ENCODE results near the gene KRT4.

KRT4 gene

DNA sequence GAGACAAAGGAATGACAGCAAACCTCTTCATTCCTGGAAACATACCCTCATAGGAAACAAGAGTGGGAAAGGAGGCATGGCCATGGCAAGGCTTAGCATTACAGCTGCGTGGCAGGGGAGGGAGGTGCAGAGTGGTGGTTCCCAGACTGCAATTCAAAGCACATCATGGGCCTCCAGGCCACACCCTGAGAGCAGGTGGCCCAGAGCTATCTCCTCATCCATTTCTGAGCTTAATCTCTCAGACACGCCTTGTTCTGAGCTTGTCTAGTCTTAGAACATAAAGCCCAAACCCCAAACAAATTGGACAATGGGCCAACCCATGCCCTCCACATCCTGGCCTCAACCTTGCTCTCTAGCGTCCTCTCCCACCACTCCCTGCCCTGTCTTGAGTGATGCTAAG is 12.1 kb downstream of the KRT4 start:
- DNase-seq (ENCODE audit: low spot score): no peak
- Histone ChIP-seq H2BK5ac (ENCODE audit: low read length) (no peak overlapping the region), H2AK5ac (ENCODE audit: low read depth, low read length) (no peak overlapping the region), H3K14ac (ENCODE audit: low read length) (no peak overlapping the region), H4K91ac (ENCODE audit: low read depth, low read length, poor library complexity) (no peak overlapping the region), H3K27ac (replicated peaks; ENCODE audit: low read length) (no peak overlapping the region), H3K36me3 (replicated peaks in 1 of 2; ENCODE audit: control insufficient read depth in 2 of 2, insufficient read depth in 2 of 2, low read length in 2 of 2) (no peaks in the 10 kb centered on the region), H3K79me1 (ENCODE audit: low read depth, low read length) (no peaks in the 10 kb centered on the region), H3K9me3 (replicated peaks in 1 of 2; ENCODE audit: control insufficient read depth in 2 of 2, insufficient read depth in 1 of 2, low read depth in 1 of 2, low read length in 2 of 2) (no peaks in the 10 kb centered on the region), H3K4me2 (ENCODE audit: insufficient read depth, low read length, poor library complexity, severe bottlenecking) (no peak overlapping the region), H4K8ac (ENCODE audit: low read depth, low read length) (no peak overlapping the region), H2BK12ac (ENCODE audit: low read length) (no peak overlapping the region), H3K4me3 (ENCODE audit: low read length in 2 of 2) (no peak overlapping the region), H3K4ac (ENCODE audit: low read length) (no peak overlapping the region), H2AFZ (ENCODE audit: low read length) (no peak overlapping the region), H3K23ac (ENCODE audit: low read depth, low read length, poor library complexity) (no peak overlapping the region), H3K9ac (ENCODE audit: low read depth, low read length, poor library complexity) (no peak overlapping the region), H3K4me1 (ENCODE audit: control insufficient read depth in 2 of 2, insufficient read depth in 1 of 2, low read depth in 1 of 2, low read length in 2 of 2) (peaks cover 0 to 8% of the 10 kb centered on the region in 2 donors), H3K27me3 (ENCODE audit: control insufficient read depth in 3 of 3, insufficient read depth in 3 of 3, low read depth in 1 of 3, low read length in 3 of 3) (no peaks in the 10 kb centered on the region), H3K18ac (ENCODE audit: low read length) (no peak overlapping the region), H2BK120ac (ENCODE audit: low read depth, low read length) (no peak overlapping the region), H2BK15ac (ENCODE audit: low read length) (no peak overlapping the region)
- WGBS, 2 donors (ENCODE audit: extremely low coverage in 2 of 2, insufficient read length in 2 of 2, insufficient replicate concordance in 1 of 2): no CpG with 5 or more reads among the region's 3 CpGs

DNA sequence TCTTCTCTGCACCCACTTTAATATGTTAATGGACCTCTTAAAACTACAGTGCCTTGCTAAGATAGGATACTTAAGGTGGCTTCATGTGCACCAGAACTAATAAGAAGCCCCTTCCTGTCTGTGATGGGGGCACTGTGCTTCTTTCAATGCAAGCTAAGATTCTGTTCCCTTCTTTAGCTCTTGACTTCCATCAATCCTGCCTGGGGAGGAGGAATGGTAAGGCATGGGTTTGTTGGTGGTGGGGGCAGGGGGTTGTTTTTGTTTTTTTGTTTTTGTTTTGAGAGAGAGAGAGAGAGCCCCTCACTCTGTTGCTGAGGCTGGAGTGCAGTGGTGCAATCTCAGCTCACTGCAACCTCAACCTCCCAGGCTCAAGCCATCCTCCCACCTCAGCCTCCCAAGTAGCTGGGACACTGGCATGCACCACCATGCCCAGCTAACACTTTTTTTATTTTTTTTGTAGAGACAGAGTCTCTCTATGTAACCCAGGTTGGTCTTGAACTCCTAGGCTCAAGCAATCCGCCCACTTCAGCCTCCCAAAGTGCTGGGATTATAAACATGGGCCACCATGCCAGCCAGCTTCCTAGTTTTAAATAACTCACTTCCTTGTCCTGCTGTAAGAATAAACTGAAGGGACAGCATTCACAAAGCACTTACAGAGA is 13.5 kb downstream of the KRT4 start:
- no peak overlapping the region for H2BK5ac ChIP-seq (ENCODE audit: low read length)
- H3K79me1 ChIP-seq (ENCODE audit: low read depth, low read length): no peaks in the 10 kb centered on the region
- no peaks in the 10 kb centered on the region for H3K9me3 ChIP-seq (replicated peaks in 1 of 2; ENCODE audit: control insufficient read depth in 2 of 2, insufficient read depth in 1 of 2, low read depth in 1 of 2, low read length in 2 of 2)
- H3K4ac ChIP-seq (ENCODE audit: low read length): no peak overlapping the region
- H3K27me3 ChIP-seq (ENCODE audit: control insufficient read depth in 3 of 3, insufficient read depth in 3 of 3, low read depth in 1 of 3, low read length in 3 of 3): no peaks in the 10 kb centered on the region
- no peak overlapping the region for H2AK5ac ChIP-seq (ENCODE audit: low read depth, low read length)
- no peak overlapping the region for H3K14ac ChIP-seq (ENCODE audit: low read length)
- no peak overlapping the region for H2BK15ac ChIP-seq (ENCODE audit: low read length)
- no peak overlapping the region for H4K8ac ChIP-seq (ENCODE audit: low read depth, low read length)
- no peak overlapping the region for H2BK12ac ChIP-seq (ENCODE audit: low read length)
- no peak overlapping the region for H3K9ac ChIP-seq (ENCODE audit: low read depth, low read length, poor library complexity)
- H3K4me2 ChIP-seq (ENCODE audit: insufficient read depth, low read length, poor library complexity, severe bottlenecking): no peak overlapping the region
- WGBS, 2 donors (ENCODE audit: extremely low coverage in 2 of 2, insufficient read length in 2 of 2, insufficient replicate concordance in 1 of 2): no CpG with 5 or more reads among the region's 1 CpG
- H3K4me3 ChIP-seq (ENCODE audit: low read length in 2 of 2): no peak overlapping the region
- no peak overlapping the region for H2BK120ac ChIP-seq (ENCODE audit: low read depth, low read length)
- no peak for DNase-seq (ENCODE audit: low spot score)
- H3K23ac ChIP-seq (ENCODE audit: low read depth, low read length, poor library complexity): no peak overlapping the region
- H2AFZ ChIP-seq (ENCODE audit: low read length): no peak overlapping the region
- H3K27ac ChIP-seq (replicated peaks; ENCODE audit: low read length): no peak overlapping the region
- H4K91ac ChIP-seq (ENCODE audit: low read depth, low read length, poor library complexity): no peak overlapping the region
- H3K4me1 ChIP-seq (ENCODE audit: control insufficient read depth in 2 of 2, insufficient read depth in 1 of 2, low read depth in 1 of 2, low read length in 2 of 2): peaks cover 0 to 5% of the 10 kb centered on the region in 2 donors
- H3K18ac ChIP-seq (ENCODE audit: low read length): no peak overlapping the region
- H3K36me3 ChIP-seq (replicated peaks in 1 of 2; ENCODE audit: control insufficient read depth in 2 of 2, insufficient read depth in 2 of 2, low read length in 2 of 2): no peaks in the 10 kb centered on the region

DNA sequence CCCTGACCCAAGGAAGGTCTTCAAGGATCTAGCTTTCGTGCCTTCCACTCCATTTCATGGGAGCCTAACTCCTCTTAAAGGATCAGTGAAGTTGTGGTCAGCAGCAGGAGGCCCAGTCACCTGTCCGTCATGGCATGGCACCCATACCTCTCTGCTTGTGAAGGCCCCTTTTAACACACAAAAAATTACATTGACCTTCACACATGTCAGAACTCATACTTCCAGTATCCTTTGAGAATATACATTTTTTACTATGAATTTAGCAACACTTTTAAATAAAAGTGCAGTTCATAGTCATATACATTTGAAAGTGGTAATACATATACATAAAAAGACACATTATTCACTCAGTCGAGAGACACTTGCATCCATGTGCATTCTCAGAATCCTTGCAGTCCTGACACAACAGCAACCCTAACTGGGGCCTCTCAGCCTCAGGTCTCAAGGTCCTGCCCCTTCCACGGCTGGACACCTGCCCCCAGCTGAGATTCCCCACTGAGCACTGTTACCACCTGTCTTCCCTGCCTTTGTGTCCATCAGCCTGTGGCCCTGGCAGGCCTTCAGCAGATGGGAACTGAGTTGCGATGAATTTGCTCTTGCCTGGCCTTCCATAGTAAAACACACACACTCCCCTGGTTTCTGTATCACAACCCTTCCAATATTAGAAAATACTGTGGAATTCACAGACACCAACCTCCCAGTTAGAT is 14.3 kb downstream of the KRT4 start:
- Histone ChIP-seq H3K9ac (ENCODE audit: low read depth, low read length, poor library complexity) (no peak overlapping the region), H3K36me3 (replicated peaks in 1 of 2; ENCODE audit: control insufficient read depth in 2 of 2, insufficient read depth in 2 of 2, low read length in 2 of 2) (no peaks in the 10 kb centered on the region), H3K4ac (ENCODE audit: low read length) (no peak overlapping the region), H2AFZ (ENCODE audit: low read length) (no peak overlapping the region), H2AK5ac (ENCODE audit: low read depth, low read length) (no peak overlapping the region), H4K8ac (ENCODE audit: low read depth, low read length) (no peak overlapping the region), H3K27ac (replicated peaks; ENCODE audit: low read length) (no peak overlapping the region), H3K23ac (ENCODE audit: low read depth, low read length, poor library complexity) (no peak overlapping the region), H3K79me1 (ENCODE audit: low read depth, low read length) (no peaks in the 10 kb centered on the region), H3K4me2 (ENCODE audit: insufficient read depth, low read length, poor library complexity, severe bottlenecking) (no peak overlapping the region), H3K27me3 (ENCODE audit: control insufficient read depth in 3 of 3, insufficient read depth in 3 of 3, low read depth in 1 of 3, low read length in 3 of 3) (no peaks in the 10 kb centered on the region), H3K9me3 (replicated peaks in 1 of 2; ENCODE audit: control insufficient read depth in 2 of 2, insufficient read depth in 1 of 2, low read depth in 1 of 2, low read length in 2 of 2) (no peaks in the 10 kb centered on the region), H3K4me1 (ENCODE audit: control insufficient read depth in 2 of 2, insufficient read depth in 1 of 2, low read depth in 1 of 2, low read length in 2 of 2) (peaks cover 0 to 2% of the 10 kb centered on the region in 2 donors), H2BK5ac (ENCODE audit: low read length) (no peak overlapping the region), H4K91ac (ENCODE audit: low read depth, low read length, poor library complexity) (no peak overlapping the region), H2BK120ac (ENCODE audit: low read depth, low read length) (no peak overlapping the region), H2BK15ac (ENCODE audit: low read length) (no peak overlapping the region), H3K4me3 (ENCODE audit: low read length in 2 of 2) (no peak overlapping the region), H2BK12ac (ENCODE audit: low read length) (no peak overlapping the region), H3K14ac (ENCODE audit: low read length) (no peak overlapping the region), H3K18ac (ENCODE audit: low read length) (no peak overlapping the region)
- WGBS, 2 donors (ENCODE audit: extremely low coverage in 2 of 2, insufficient read length in 2 of 2, insufficient replicate concordance in 1 of 2): no CpG with 5 or more reads among the region's 5 CpGs
- no peak for DNase-seq (ENCODE audit: low spot score)

DNA sequence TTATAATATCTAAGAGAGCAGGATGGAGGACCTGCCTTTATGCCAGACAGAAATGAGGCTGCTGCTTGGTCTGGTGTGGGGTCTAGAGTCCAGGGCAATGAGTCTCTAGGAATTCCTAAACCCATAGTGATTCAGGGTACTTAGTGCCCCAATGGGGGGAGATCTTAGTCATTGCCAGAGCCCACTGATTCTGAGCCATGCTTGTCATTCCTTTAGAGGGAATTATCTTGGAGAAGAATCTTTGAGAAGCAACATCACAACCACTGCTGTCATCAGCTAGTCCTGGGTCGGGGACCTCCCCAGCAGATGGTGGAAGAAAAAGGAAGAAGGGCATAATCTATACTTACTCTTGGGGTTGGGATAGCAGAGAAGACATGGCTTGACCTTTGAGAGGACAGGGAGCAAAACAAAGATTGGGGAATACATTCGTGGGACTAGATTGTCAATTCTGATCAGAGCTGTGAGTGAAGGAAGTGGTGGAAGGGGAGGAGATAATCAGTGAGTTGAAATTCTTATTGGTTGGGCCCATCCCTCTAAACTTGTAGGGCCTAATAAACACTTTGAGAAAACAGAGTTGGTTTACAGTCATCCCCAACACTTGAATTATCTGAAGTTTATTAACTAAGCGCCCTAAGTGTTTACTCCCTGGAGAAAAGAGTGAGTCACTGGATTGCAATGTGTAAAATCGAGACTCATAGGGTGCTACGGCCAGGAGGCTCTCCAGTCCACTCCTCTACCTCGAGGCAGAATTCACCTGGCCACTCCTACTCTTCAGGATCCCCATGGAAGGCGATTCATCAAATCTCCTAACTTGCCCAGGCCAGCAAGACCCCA is 15.0 kb downstream of the KRT4 start:
- H3K27me3 ChIP-seq (ENCODE audit: control insufficient read depth in 3 of 3, insufficient read depth in 3 of 3, low read depth in 1 of 3, low read length in 3 of 3): no peaks in the 10 kb centered on the region
- no peak overlapping the region for H2AFZ ChIP-seq (ENCODE audit: low read length)
- DNase-seq (ENCODE audit: low spot score): no peak
- H3K23ac ChIP-seq (ENCODE audit: low read depth, low read length, poor library complexity): no peak overlapping the region
- no peaks in the 10 kb centered on the region for H3K9me3 ChIP-seq (replicated peaks in 1 of 2; ENCODE audit: control insufficient read depth in 2 of 2, insufficient read depth in 1 of 2, low read depth in 1 of 2, low read length in 2 of 2)
- no peak overlapping the region for H2BK120ac ChIP-seq (ENCODE audit: low read depth, low read length)
- H3K9ac ChIP-seq (ENCODE audit: low read depth, low read length, poor library complexity): no peak overlapping the region
- H3K27ac ChIP-seq (replicated peaks; ENCODE audit: low read length): no peak overlapping the region
- no peak overlapping the region for H4K91ac ChIP-seq (ENCODE audit: low read depth, low read length, poor library complexity)
- no peak overlapping the region for H3K14ac ChIP-seq (ENCODE audit: low read length)
- no peak overlapping the region for H2BK5ac ChIP-seq (ENCODE audit: low read length)
- peaks cover 0 to 2% of the 10 kb centered on the region in 2 donors for H3K4me1 ChIP-seq (ENCODE audit: control insufficient read depth in 2 of 2, insufficient read depth in 1 of 2, low read depth in 1 of 2, low read length in 2 of 2)
- no peak overlapping the region for H3K18ac ChIP-seq (ENCODE audit: low read length)
- no peak overlapping the region for H2AK5ac ChIP-seq (ENCODE audit: low read depth, low read length)
- H3K4ac ChIP-seq (ENCODE audit: low read length): no peak overlapping the region
- H3K4me2 ChIP-seq (ENCODE audit: insufficient read depth, low read length, poor library complexity, severe bottlenecking): no peak overlapping the region
- no peak overlapping the region for H4K8ac ChIP-seq (ENCODE audit: low read depth, low read length)
- H3K4me3 ChIP-seq (ENCODE audit: low read length in 2 of 2): no peak overlapping the region
- no peak overlapping the region for H2BK12ac ChIP-seq (ENCODE audit: low read length)
- no peak overlapping the region for H2BK15ac ChIP-seq (ENCODE audit: low read length)
- no peaks in the 10 kb centered on the region for H3K79me1 ChIP-seq (ENCODE audit: low read depth, low read length)
- no peaks in the 10 kb centered on the region for H3K36me3 ChIP-seq (replicated peaks in 1 of 2; ENCODE audit: control insufficient read depth in 2 of 2, insufficient read depth in 2 of 2, low read length in 2 of 2)
- WGBS, 2 donors (ENCODE audit: extremely low coverage in 2 of 2, insufficient read length in 2 of 2, insufficient replicate concordance in 1 of 2): no CpG with 5 or more reads among the region's 7 CpGs
